GM12874 (cell line): Measurements from ENCODE around the gene MAST4.

ENCODE experiments used
- CTCF ChIP-seq: IDR thresholded peaks from 2 replicates; pipeline ENCODE4 v1.5.1; 2011; ENCODE audit warnings: low read depth, mild to moderate bottlenecking, control low read depth, low read length, moderate library complexity; ENCODE audit not compliant: insufficient read depth

Gene MAST4

GRCh38 chr5:67031692-67032091 lies 435.5 kb downstream of the MAST4 start:
- no peak for TF ChIP-seq CTCF

- TF ChIP-seq CTCF = no peak
These were observed 436.9 kb downstream of the MAST4 start for GRCh38 chr5:67032921-67033664.

- TF ChIP-seq CTCF = no peak
These were observed 437.9 kb downstream of the MAST4 start for GRCh38 chr5:67033880-67034651.

GRCh38 chr5:67035098-67035740 lies 439.0 kb downstream of the MAST4 start:
- TF ChIP-seq CTCF = no peak

- no peak for TF ChIP-seq CTCF
These were observed 441.0 kb downstream of the MAST4 start for GRCh38 chr5:67037171-67037570.

- no peak for TF ChIP-seq CTCF
These were observed 442.8 kb downstream of the MAST4 start for GRCh38 chr5:67038817-67039603.
